HG02938 (cell line): ENCODE measurements around the gene HPSE2.

ENCODE experiments used
- ATAC-seq: cut with Tn5 transposase; IDR thresholded peaks from one replicate; pipeline ENCODE4 v1.9.1; 2021; ENCODE audit warnings: mild to moderate bottlenecking, moderate library complexity; ENCODE audit not compliant: unreplicated experiment

HPSE2 gene

GRCh38 chr10:98445200-98445812 is 790.3 kb downstream of the HPSE2 start:
- ATAC-seq = no peak

GRCh38 chr10:98444314-98445006 is 791.2 kb downstream of the HPSE2 start:
- no peak for ATAC-seq

GRCh38 chr10:98438715-98439114 is 796.9 kb downstream of the HPSE2 start:
- ATAC-seq = no peak

GRCh38 chr10:98436704-98437103 is 798.9 kb downstream of the HPSE2 start:
- ATAC-seq = no peak

- ATAC-seq = no peak
Observed at GRCh38 chr10:98435178-98435577, 800.5 kb downstream of the HPSE2 start.

GRCh38 chr10:98433881-98434732 is 801.5 kb downstream of the HPSE2 start:
- no peak for ATAC-seq

GRCh38 chr10:98433371-98433770 is 802.3 kb downstream of the HPSE2 start:
- ATAC-seq = no peak

GRCh38 chr10:98432330-98432729 is 803.3 kb downstream of the HPSE2 start:
- ATAC-seq = no peak

GRCh38 chr10:98431016-98431415 is 804.6 kb downstream of the HPSE2 start:
- ATAC-seq = no peak

- no peak for ATAC-seq
Observed at GRCh38 chr10:98430427-98430826, 805.2 kb downstream of the HPSE2 start.

GRCh38 chr10:98429320-98430072 is 806.2 kb downstream of the HPSE2 start:
- no peak for ATAC-seq

- ATAC-seq = no peak
Observed at GRCh38 chr10:98427011-98427515, 808.6 kb downstream of the HPSE2 start.

- no peak for ATAC-seq
Observed at GRCh38 chr10:98425511-98426352, 809.9 kb downstream of the HPSE2 start.

- ATAC-seq = no peak
Observed at GRCh38 chr10:98424295-98425254, 811.1 kb downstream of the HPSE2 start.

GRCh38 chr10:98423691-98424120 is 811.9 kb downstream of the HPSE2 start:
- no peak for ATAC-seq

GRCh38 chr10:98422182-98422581 is 813.5 kb downstream of the HPSE2 start:
- ATAC-seq = no peak

GRCh38 chr10:98420786-98421185 is 814.9 kb downstream of the HPSE2 start:
- no peak for ATAC-seq

GRCh38 chr10:98419469-98420261 is 816.0 kb downstream of the HPSE2 start:
- no peak for ATAC-seq
